Measurements from ENCODE around the gene NGLY1.

GRCh38 chr3:25692341-25692740, 90.9 kb downstream of the NGLY1 start:
- TF ChIP-seq CTCF (IDR thresholded peaks at IDR 0.05) (no peak), POLR2A (IDR thresholded peaks at IDR 0.05; ENCODE audit: low read depth) (no peak), EP300 (IDR thresholded peaks at IDR 0.05) (no peak)
